NCI-H2196 treated with DMSO at 0.1 percent for 48 hours (cell line): Measurements from ENCODE around the gene GSTM2.
A peak's percentile ranks its signal among the peaks of the same experiment; 100 is the strongest.

Experiments used
- DNase-seq: peaks from one replicate; lab custom pipeline; 2025; ENCODE audit not compliant: unreplicated experiment; lab: John Stamatoyannopoulos, UW

GSTM2 gene

DNA sequence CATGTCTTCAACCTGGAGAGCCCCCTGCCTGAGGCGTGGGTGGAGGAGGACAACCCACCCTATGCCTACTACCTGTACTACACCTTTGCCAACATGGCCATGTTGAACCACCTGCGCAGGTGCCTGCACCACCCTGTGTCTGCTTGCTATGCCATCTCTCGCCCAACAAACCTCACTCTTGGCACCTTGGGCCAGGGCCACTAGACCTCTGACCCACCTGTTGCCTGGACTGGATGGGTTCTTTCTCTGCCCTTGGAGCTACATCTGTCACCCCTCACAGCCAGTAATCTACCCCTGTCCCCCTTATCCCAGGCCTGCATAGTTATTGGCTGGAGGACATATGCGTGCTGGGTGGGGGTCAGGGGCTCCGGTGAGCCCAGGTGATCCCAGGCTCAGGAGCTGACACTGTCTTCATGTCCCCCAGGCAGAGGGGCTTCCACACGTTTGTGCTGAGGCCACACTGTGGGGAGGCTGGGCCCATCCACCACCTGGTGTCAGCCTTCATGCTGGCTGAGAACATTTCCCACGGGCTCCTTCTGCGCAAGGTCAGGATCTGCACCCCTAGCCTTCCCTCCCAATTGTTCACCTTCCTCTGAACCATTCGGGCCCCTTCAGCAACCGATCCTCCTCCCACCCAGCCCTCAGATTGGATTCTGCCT lies 38.4 kb upstream of the GSTM2 start:
- no peak for DNase-seq

DNA sequence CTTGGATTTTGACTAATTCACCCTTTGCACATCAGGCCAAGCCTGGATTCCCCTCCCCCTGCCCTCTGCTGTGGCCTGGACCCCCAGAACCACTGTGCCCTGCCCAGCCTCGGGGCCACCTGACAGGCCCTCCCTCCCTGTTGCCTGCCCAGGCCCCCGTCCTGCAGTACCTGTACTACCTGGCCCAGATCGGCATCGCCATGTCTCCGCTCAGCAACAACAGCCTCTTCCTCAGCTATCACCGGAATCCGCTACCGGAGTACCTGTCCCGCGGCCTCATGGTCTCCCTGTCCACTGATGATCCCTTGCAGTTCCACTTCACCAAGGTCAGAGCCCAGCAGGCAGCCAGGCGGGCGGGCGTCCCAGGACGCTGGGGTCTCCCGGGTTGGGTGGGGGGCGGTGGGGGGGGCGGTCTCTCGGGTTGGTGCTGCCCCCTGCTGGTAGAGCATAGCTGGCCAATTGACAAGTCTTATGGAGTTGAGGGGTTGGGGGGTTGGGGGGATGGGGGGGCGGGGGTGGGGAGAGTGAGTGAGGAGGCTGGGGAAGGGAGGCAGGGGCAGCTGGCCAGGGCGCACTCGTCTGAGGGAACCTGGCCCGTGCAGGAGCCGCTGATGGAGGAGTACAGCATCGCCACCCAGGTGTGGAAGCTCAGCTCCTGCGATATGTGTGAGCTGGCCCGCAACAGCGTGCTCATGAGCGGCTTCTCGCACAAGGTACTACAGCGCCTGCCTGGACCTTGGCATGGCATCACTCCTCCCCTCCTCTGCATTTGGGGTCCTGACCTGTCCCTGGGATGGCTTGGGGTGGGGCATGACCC lies 37.6 kb upstream of the GSTM2 start:
- DNase-seq, result no peak

DNA sequence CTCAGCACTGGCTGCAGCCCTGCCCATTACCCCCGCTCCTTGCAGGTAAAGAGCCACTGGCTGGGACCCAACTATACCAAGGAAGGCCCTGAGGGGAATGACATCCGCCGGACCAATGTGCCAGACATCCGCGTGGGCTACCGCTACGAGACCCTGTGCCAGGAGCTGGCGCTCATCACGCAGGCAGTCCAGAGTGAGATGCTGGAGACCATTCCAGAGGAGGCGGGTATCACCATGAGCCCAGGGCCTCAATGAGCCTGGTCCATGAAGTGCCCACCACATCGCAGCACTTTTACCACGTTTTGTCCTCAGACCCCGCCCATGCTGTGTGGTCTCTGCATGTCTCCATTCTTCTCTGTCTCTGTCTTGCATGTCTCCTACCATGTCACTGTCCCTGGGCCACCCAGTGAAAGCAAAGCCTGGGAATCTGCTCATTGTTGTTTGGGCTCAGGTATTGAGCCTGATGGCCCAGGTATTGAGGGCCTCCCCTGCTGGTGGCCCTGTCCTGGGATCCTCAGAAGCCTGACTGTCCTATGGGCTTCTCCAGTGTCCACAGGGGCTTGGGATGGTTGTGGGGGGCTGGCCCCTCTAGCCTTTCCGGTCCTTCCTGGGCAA lies 36.9 kb upstream of the GSTM2 start:
- no peak for DNase-seq

DNA sequence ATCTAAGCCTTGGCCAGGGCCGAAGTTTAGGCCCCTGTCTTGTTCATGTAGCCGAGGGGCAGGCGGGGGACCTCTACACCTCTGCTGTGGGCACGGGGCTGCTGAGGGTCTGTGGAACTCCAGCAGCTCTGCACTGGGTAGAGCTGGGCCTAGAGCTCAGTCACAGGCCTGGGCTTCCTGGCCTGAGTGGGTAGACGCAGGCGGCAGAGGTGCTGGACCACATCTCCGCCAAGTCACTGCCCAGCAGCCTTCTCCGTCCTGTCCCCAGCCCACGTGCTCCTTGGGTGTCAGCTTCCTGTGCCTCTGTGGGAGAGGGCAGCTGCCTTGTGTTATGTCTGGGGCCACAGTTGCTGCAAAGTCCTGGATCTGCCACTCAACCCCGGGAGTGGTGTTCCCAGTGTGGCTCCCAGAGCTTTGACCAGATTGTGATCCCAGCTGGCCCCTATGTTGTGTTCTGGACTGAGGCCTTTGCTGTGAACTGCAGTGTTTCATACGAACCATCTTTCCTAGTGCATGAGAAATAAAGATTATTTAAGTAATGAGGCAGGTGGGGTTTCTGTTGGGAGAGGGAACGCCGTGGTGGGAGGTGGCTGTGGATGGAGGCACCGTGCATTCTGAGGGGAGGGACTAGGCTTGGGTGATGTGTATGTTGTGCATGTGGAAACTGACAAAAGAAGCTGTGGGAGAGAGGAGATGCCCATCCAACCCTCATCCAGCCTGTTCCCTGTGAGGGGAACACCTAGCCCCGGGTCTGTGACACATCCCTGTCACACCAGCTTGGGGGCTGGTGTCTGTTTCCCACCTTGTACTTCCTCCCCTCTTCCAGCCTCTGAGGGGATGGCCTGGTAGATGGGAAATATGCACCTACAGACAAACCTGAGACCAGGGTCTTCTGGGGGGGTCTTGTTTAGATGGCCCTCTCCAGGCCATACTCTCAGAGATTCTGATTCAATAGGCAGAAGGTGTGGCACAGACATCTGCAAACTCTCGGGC lies 36.0 kb upstream of the GSTM2 start:
- DNase-seq, result no peak

DNA sequence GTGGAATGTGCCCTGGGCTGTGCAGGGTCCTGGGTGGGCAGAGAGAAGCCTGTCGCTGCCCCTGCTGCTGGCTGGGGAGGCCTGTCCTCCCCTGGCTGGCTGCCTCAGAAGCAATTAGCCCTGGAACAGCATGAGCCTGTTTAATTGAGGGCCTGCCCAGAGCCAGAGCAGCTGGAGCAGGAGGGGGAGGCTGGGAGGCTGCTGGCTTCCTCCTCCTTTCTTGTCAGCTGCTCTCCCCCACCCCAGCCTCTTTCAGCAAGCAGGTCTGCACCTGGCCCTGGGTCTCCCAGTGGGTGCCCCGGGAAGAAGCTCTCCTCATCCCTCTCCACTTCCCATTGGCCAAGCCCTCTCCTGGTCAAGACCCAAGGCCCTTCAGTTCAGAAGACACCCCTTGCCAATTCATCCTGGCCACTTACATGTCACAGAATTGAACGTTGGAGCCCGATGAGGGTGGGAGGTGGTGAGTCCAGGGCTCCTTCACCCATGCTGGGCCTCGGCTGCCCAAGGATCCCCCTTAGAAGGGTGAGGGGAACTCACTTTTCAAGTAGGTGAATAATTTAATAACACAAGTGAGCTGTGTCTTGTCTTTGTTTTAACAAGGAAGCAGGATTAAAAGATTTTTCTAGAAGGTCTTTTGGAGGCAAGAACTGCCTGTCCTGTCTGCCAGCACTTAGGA lies 35.0 kb upstream of the GSTM2 start:
- DNase-seq, result peak; percentile 85

DNA sequence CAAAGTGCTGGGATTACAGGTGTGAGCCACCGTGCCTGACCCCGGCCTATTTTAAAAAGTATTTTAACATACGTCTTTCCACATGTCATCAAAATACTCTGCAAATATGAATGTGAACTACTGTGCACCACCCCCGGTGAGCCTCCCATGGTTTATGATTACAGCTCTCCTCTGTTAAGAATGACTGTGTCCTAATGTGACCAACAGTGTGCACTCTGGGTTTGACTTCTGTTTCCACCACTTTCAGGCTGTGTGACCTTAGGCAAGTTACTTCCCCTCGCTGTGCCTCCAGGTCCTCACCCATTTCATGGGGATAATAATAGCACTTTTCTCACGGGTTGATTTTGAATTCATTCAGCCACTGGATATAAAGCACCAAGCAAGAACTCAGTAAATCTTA lies 33.6 kb upstream of the GSTM2 start:
- no peak for DNase-seq

DNA sequence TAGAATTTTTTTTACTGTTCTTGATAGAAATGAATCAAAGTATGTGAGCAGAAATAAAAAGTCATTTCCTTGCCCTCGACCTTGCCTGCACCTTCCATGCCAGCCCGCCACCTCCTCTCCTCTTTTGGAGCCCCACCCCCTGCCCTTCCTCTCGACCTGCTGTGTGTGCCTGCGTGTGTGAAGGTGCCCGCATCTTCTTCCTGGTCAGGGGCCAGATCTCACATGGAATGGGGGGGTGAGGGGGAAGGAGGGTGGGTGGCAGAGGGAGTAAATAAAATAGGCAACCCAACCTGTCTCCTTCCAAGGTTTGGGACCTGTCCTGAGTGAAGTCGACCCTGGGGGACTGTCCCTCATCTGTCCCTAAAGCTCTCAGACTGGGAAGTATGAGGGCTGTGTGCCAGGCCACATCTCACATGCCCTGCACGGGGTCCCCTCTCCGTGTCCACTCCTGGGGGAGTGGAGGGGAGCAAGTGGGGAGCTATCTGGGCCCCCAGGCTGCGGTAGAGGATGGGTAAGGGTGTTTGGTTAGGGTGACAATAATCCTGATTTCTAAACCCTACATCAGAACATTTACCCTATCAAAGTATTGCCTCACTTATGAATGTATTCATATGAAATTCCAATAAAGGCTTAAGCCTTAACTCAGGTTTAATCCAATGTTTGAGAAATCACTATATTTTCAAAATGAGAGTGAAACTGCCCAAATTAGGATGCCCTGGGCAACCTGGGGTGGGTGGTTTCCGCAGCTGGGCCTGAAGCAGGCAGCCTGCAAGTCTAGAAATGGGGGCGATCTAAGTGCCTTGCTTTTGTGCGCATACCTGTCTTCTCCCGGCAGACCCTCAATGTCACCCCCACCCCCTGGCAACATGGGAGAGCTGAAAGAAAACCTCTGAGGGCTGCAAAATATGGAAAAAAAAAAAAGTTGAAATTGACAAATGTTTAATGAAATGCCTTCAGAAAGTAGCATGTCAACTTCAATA lies 32.8 kb upstream of the GSTM2 start:
- no peak for DNase-seq

DNA sequence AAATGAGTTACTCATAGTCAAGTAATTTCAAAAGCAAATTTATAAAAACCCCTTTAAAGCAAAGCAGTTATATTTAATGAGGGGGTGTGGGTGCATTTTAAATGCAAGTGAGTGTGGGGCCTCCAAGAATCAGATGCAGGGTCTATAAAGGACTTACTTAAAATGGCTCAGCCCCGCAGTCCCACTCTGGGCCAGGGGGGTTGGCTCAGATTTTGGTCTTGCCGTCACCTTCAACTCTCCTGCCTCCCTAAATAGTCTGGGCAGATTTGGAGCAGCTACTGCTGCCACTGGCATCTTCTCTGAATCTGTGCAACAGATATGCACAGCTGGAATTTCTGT lies 32.0 kb upstream of the GSTM2 start:
- DNase-seq, result no peak

DNA sequence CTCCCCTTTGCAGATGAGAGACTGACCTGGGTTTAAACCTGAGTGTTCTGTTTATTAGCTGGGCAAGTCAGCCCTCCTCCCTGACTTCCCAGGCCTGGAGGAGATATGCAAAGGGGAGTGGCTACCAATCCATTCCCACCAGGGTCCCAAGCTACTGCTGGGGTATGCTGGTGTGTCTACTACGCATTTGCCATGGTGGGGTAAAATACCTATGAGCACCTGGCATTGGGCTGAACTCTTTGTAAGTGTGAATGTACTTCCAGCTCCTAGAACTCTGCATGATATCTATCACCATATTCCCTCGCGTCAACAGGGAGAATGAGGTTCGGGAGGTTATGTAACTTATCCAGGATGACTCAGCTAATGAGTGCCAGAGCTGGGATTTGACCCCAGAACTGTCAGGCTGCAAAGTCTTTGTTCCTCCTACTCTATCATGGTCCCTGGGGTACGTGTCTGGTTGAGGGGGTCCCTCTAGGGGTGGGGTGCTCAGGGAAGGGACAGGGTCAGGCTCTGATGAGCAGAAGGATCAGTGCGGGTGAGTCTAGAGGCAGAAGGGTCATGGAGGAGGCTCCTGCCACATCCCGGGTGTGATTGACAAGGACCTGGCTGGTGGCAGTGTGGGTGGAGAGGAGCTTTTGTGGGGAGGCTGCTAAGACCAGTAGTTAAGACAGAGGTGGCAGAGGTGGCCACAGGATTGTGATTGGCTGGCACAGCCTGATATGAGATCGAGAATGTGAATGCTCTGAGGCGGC lies 31.5 kb upstream of the GSTM2 start:
- DNase-seq, result no peak

DNA sequence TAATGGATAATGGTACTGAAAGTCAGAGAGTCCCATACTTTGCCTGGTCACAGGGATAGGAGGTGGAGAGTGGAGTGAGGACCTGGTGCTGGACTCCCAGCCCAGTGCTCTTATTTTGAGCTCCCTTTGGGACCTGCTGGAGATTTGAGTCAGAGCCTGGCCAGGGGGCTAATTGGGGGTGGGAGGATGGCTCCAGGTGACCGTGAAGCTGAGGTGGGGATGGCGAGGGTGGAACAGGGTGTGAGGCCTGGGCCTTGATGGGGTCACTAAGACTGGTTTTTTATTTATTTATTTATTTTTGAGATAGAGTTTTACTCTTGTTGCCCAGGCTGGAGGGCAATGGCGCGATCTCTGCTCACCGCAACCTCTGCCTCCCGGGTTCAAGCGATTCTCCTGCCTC lies 30.4 kb upstream of the GSTM2 start:
- DNase-seq, result no peak

DNA sequence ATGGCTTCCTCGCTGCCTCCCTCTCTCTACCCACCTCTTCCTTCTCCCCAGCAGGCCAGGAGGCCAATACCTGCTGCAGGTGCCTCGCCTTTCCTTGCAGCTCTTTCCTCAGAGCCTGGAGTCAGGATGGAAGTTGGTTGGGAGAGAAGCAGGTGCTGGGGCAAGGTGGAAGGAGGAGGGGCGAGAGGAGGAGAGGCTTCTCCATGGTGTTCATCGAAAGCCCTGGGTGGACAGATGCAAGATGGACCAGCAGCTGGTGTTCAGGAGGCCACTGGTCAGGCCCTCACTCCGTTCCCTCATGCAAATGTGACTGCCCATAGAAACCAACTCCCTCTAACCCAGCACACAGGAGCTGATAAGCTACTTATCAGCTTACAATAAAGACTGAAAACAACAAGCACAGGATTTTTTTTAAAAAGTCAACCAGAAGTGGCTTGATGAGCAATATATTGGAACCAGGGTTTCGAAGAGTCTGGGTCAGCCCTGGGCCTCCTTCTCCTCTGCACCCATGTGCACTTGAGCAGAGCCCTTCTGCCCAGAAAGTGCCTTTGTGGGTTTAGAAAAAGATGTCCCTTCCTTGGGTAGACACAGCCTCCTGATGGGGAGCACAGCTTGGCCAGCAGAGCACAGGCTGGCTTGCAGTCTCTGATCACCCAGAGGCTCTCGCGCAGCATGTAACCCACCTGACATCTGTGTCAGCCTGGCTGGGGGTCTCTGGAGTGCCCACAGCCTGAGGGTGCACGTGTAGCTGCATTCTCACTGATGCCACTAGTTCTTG lies 28.6 kb upstream of the GSTM2 start:
- DNase-seq, result no peak

DNA sequence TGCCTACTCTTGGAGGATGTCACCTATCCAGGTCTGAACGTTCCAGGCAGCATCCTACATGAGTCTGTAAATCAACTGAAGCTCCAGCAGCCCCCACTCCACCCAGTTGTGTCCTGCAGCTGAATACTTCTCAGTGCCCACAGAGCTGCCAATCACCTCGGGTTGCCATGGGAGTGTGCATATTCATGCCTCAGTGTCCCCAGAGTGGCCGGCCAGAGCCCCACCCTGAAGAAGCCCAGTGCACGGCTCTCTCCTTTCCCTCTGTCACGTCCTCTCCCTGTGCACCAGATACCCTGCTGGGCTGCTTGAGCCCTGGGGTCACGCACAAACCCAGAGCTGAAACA lies 28.0 kb upstream of the GSTM2 start:
- DNase-seq, result no peak

DNA sequence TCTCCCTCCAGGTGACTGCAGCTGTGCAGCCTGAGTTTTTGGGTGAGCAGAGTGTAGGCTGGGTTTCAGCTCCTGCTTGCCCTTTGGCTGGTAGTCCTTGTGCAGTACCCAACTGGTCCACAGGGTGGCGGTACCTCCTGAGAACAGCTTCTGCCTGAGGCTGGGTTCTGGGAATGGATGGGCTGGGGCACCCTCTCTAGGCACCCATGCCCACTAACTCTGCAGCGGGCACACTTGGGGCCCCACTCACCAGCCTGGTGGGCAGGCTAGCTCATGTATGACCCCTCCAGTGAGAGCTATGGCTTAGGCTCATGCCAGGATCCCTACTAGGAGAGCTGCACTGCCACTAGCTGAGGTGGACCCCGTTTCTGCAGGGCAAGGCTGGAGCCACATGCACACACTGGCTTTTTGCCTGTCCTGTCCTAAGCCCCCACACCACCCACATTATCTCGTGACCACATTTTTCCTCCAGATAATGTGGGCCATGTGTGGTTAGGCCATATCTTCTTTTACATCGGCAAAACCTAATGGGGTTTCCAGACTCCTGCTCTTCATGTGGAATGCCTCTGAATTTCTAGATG lies 27.5 kb upstream of the GSTM2 start:
- peak; percentile 23 for DNase-seq

DNA sequence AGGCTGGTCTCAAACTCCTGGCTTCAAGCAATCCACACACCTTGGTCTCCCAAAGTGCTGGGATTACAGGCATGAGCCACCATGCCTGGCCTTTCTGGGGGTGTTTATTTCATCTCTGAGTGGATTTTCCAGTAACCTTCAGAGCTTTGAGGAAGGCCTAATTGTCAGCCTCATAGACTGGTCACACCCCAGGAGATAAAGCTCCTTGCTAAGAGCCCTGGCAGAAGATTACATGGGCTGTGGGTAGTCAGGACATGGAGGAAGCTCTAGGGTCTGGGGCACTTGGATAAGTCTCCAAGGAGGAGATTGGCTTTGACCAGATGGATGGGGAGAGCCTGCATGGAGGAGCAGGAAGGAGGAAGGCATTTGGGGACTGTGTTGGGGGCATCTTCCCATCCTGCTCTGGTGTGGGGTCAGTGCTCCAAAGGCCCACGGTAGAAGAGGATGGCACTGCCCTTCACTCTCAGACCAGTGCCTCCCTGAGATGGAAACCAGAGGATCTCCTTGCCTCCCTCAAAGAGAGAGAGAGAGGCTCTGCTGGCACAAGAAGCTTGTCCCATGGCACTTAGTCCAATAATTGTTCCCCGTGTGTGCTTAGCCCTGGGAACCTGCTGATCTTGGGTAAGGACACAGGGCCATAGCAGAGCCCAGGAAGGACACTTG lies 26.6 kb upstream of the GSTM2 start:
- no peak for DNase-seq

DNA sequence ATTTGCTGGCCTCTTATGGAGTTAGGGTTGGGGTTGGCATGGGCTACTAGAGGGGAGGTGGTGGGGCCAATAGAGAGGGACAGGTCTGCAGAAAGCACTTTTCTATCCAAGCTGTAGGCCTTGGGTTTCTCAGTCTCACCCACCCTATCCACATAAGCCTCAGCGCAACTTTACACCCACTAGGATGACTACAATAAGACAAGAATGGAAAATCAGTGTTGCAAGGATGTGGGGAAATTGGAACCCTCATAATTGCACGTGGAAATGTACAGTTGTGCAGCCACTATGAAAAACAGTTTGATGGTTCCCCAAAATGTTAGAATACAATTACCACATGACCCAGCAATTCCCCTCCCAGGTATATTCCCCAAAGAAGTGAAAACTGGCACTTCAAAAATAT lies 26.0 kb upstream of the GSTM2 start:
- no peak for DNase-seq

DNA sequence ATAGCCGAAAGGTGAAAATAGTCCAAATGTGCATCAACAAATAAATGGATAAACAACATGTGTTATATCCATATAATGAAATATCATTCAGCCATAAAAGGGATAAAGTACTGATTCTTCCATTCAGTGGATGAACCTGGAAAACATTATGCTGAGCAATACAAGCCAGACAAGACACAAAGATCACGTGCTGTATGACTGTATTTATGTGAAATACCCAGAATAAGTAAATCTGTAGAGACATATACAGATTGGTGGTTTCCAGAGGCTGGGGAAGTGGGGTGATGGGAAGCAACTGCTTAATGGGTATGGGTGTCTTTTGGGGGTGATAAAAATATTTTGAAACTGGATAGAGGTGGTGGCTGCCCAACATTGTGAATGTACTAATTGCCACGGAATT lies 25.2 kb upstream of the GSTM2 start:
- no peak for DNase-seq
